Endothelial cell of umbilical vein (primary cell): ENCODE data around the gene CEP97. TPM values are rescaled to one million over a fixed set of nuclear protein-coding genes. Genes with fewer than 3 reads are reported as not detected.

Source experiments
- BruUV-seq: library from RNA; stranded (reverse); fragments of 400-500 nt; replicated peaks from 2 replicates; lab custom pipeline; 2021; lab: Mats Ljungman, UMichigan
- CTCF ChIA-PET: fragments of 300-600, 350-600 bp; sonication (Branson Sonifier 250); formaldehyde crosslinking; loops from one replicate; lab custom pipeline; 2021; ENCODE audit warnings: antibody characterized with exemption, inconsistent platforms; lab: Charles Lee
- POLR2A ChIA-PET: fragments of 300-600, 350-600 bp; sonication (Branson Sonifier 250); formaldehyde crosslinking; loops from one replicate; lab custom pipeline; 2021; ENCODE audit warnings: antibody characterized with exemption, inconsistent platforms; lab: Charles Lee
- DNase-seq: peaks from one replicate; pipeline ENCODE4 v3.0.0-alpha.2; 2011; ENCODE audit warnings: low read depth, low spot score
- FAIRE-seq: peaks from 2 replicates; lab custom pipeline; 2011; peaks lifted over from hg19 to GRCh38; lab: Jason Lieb, UNC
- H2AFZ ChIP-seq: 2 replicates; pipeline ENCODE4 v1.6.0; 2012; ENCODE audit warnings: low read depth, low read length, control low read depth, inconsistent platforms
- H3K27ac ChIP-seq: 2 replicates; pipeline ENCODE4 v1.5.1; 2011; ENCODE audit warnings: low read depth, mild to moderate bottlenecking, control low read depth, low read length, moderate library complexity; ENCODE audit not compliant: insufficient read depth
- H3K27me3 ChIP-seq, 2 experiments: 2 replicates each; pipeline versions ENCODE4 v1.6.0 to v1.6.1; 2011; ENCODE audit warnings: low read length in 2 of 2, mixed read lengths in 1 of 2; ENCODE audit not compliant: control insufficient read depth in 2 of 2, insufficient read depth in 2 of 2
- H3K36me3 ChIP-seq, 2 experiments: 2 replicates in 1 of 2; 3 replicates in 1 of 2; pipeline ENCODE4 v1.5.1; 2011; ENCODE audit warnings: low read length in 2 of 2, mild to moderate bottlenecking in 1 of 2, moderate library complexity in 1 of 2; ENCODE audit not compliant: control insufficient read depth in 2 of 2, insufficient read depth in 2 of 2; ENCODE audit errors: extremely low read depth in 1 of 2
- H3K4me1 ChIP-seq: 3 replicates; pipeline ENCODE4 v1.5.1; 2011; ENCODE audit warnings: mild to moderate bottlenecking, low read length; ENCODE audit not compliant: control insufficient read depth, insufficient read depth; ENCODE audit errors: extremely low read depth
- H3K4me2 ChIP-seq: 2 replicates; pipeline ENCODE4 v1.6.1; 2011; ENCODE audit warnings: low read length, control low read depth, mixed read lengths; ENCODE audit not compliant: insufficient read depth
- H3K4me3 ChIP-seq, 3 experiments: fragments of 200-600 bp in 1 of 3; sonication (generic), shearing (Covaris generic) in 1 of 3; replicated peaks in 1 of 3; 2 replicates each; pipeline ENCODE4 v1.5.1; 2011 to 2016; ENCODE audit warnings: control low read depth in 3 of 3, low read length in 3 of 3, mild to moderate bottlenecking in 2 of 3, inconsistent platforms in 1 of 3, low read depth in 1 of 3, moderate library complexity in 1 of 3; ENCODE audit not compliant: insufficient read depth in 1 of 3
- H3K79me2 ChIP-seq: 2 replicates; pipeline ENCODE4 v1.6.0; 2012; ENCODE audit warnings: low read length, inconsistent platforms; ENCODE audit not compliant: control insufficient read depth, insufficient read depth
- H3K9ac ChIP-seq: replicated peaks from 2 replicates; pipeline ENCODE3; 2011; ENCODE audit warnings: low read length, control low read depth; ENCODE audit not compliant: insufficient read depth; ENCODE audit errors: extremely low read depth
- H3K9me1 ChIP-seq: replicated peaks from 3 replicates; pipeline ENCODE4 v1.6.0; 2011; ENCODE audit warnings: mild to moderate bottlenecking, low read length; ENCODE audit not compliant: control insufficient read depth, insufficient read depth; ENCODE audit errors: extremely low read depth
- H3K9me3 ChIP-seq: replicated peaks from 2 replicates; pipeline ENCODE4 v1.5.1; 2012; ENCODE audit warnings: low read length, inconsistent platforms; ENCODE audit not compliant: control insufficient read depth, insufficient read depth
- H4K20me1 ChIP-seq: replicated peaks from 2 replicates; pipeline ENCODE3; 2011; ENCODE audit warnings: mild to moderate bottlenecking, low read length; ENCODE audit not compliant: control insufficient read depth, insufficient read depth; ENCODE audit errors: extremely low read depth
- CTCF ChIP-seq, 2 donors: IDR thresholded peaks; 1 replicate in 1 of 2; 2 replicates in 1 of 2; pipeline ENCODE4 v1.5.1; 2011; ENCODE audit warnings: low read length in 2 of 2, mild to moderate bottlenecking in 2 of 2, moderate library complexity in 2 of 2, control low read depth in 1 of 2, inconsistent platforms in 1 of 2, low read depth in 1 of 2; ENCODE audit not compliant: insufficient read depth in 1 of 2; ENCODE audit errors: extremely low read depth in 1 of 2
- EZH2 ChIP-seq: IDR thresholded peaks from 2 replicates; pipeline ENCODE4 v1.6.1; 2012; ENCODE audit warnings: borderline replicate concordance, low read depth, mild to moderate bottlenecking, moderate library complexity, low read length, inconsistent platforms; ENCODE audit not compliant: severe bottlenecking
- FOS ChIP-seq: IDR thresholded peaks from 2 replicates; pipeline ENCODE4 v1.6.1; 2011; ENCODE audit warnings: mild to moderate bottlenecking, low read length, moderate library complexity, borderline replicate concordance; ENCODE audit not compliant: insufficient read depth
- GATA2 ChIP-seq: IDR thresholded peaks from 2 replicates; pipeline ENCODE4 v1.7.0; 2011; ENCODE audit warnings: low read depth, mild to moderate bottlenecking, moderate library complexity, mixed read lengths, low read length; ENCODE audit not compliant: insufficient read length, insufficient read depth
- JUN ChIP-seq: IDR thresholded peaks from 2 replicates; pipeline ENCODE4 v1.6.1; 2011; ENCODE audit warnings: borderline replicate concordance, low read depth; ENCODE audit not compliant: insufficient read length, insufficient read depth
- MYC ChIP-seq: IDR thresholded peaks from one replicate; pipeline ENCODE4 v1.6.1; 2011; ENCODE audit warnings: mild to moderate bottlenecking, low read depth, low read length
- POLR2A ChIP-seq: IDR thresholded peaks from 2 replicates; pipeline ENCODE4 v1.6.1; 2012; ENCODE audit warnings: low read depth, mild to moderate bottlenecking, control low read depth, low read length
- POLR2AphosphoS5 ChIP-seq: IDR thresholded peaks from 2 replicates; pipeline ENCODE4 v1.6.1; 2012; ENCODE audit warnings: low read depth, mild to moderate bottlenecking, control low read depth, low read length, moderate library complexity; ENCODE audit not compliant: insufficient read depth
- dilution Hi-C: fragments of 300-500 bp; cut with MboI; formaldehyde crosslinking; loops from one replicate; pipeline ENCODE4 v1.15.0; 2019; ENCODE audit warnings: low sequenced_read_pairs; ENCODE audit not compliant: extremely low pct_ligation_motif_present
- intact Hi-C: fragments of 100-400 bp; cut with micrococcal nuclease; formaldehyde crosslinking; loops from one replicate; pipeline ENCODE4 v1.10.0; 2022
- polyA plus RNA-seq, 4 experiments: library from polyadenylated mRNA; depleted of rRNA in 3 of 4; stranded (reverse) in 3 of 4; unstranded in 1 of 4; fragments of >200 nt; gene quantifications; 2 replicates each; pipeline versions ENCODE4 v1.2.1 to v1.2.3, GENCODE V29; 2011 to 2012; ENCODE audit warnings: missing spikeins in 1 of 4
- total RNA-seq: library from RNA; stranded (reverse); gene quantifications from 2 replicates; pipeline ENCODE4 v1.2.3, GENCODE V29; 2021
- TF ChIP-seq, protein P1 (sequence below): IDR thresholded peaks from 2 replicates; pipeline ENCODE4 v1.6.1; 2011; ENCODE audit not compliant: insufficient read depth, insufficient read length

The CEP97 gene
- total and polyA plus RNA-seq, 2 donors (not counting 3 experiments of a cell fraction or from before 2014, with no cell fraction given), result 1.9 to 10.3 TPM

DNA sequence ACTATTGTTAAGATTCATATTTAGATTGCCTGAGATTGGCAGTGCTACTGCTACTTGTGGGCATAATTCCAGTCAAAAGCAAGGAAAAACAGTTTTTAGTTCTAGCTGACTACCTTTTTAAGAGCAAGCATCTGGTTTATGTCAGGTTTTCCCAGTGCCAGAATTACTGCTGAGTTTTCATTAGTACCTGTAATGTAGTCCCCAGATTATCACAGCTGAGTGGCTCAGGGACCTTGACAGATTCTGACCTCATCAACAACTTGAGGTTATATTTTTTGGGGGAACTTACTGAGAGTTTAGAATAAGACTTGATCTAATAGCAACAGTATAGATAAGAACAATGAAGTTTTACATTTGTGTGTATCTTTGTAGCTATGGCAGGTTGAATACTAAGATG, 85.6 kb downstream of the CEP97 start:
- CTCF ChIA-PET, result interaction anchor here (0.9 to 12.9 kb wide), 9 partner anchors 13 to 726 kb away, joined by 3 to 358 read pairs (median 7); no protein-coding TSS in a partner anchor
- POLR2A ChIA-PET, result interaction anchor here (1.3 kb wide), 1 partner anchor 39 kb away, joined by 4 read pairs; the partner anchor contains the start of gene NFKBIZ
- Histone ChIP-seq H3K9me1 (no peaks in the 10 kb centered on the region), H3K4me1 (peaks cover 14% of the 10 kb centered on the region), H2AFZ (no peak overlapping the region), H4K20me1 (no peaks in the 10 kb centered on the region), H3K4me2 (peak overlapping the region; percentile 46), H3K9ac (peak overlapping the region; percentile 29), H3K79me2 (no peaks in the 10 kb centered on the region), H3K36me3 (no peaks in the 10 kb centered on the region), H3K27ac (peak overlapping the region; percentile 60), H3K4me3 (no peak overlapping the region), H3K9me3 (no peaks in the 10 kb centered on the region), H3K27me3 (no peaks in the 10 kb centered on the region)
- TF ChIP-seq JUN (no peak), EZH2 (no peak), POLR2A (no peak), GATA2 (no peak), MYC (no peak), CTCF (IDR thresholded peaks at IDR 0.05; ENCODE audit: extremely low read depth in 1 of 2, insufficient read depth in 1 of 2, low read depth in 1 of 2, low read length in 2 of 2) (no peak), FOS (no peak), POLR2AphosphoS5 (no peak)
- TF ChIP-seq, protein P1, sequence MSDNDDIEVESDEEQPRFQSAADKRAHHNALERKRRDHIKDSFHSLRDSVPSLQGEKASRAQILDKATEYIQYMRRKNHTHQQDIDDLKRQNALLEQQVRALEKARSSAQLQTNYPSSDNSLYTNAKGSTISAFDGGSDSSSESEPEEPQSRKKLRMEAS, result no peak
- FAIRE-seq (no peak), DNase-seq (no peak)
- no TSS peak for BruUV-seq
- intact Hi-C loops (no loop called here), dilution Hi-C loops (no loop called here)
